GM12878 (cell line): ENCODE data around the gene SPC24.

Experiments used
- CEBPB ChIP-seq, 2 experiments: fragments of 150-350 bp in 1 of 2; IDR thresholded peaks; 2 replicates each; pipeline ENCODE4 v1.6.1; 2012 to 2014; ENCODE audit warnings: low read depth in 2 of 2, low read length in 2 of 2, borderline replicate concordance in 1 of 2, inconsistent platforms in 1 of 2
- CTCF ChIP-seq, 3 experiments: IDR thresholded peaks in 2 of 3; conservative IDR thresholded peaks in 1 of 3; 2 replicates each; pipeline ENCODE4 v1.5.1; 2011; ENCODE audit warnings: low read depth in 3 of 3, low read length in 3 of 3, mild to moderate bottlenecking in 3 of 3, control low read depth in 2 of 3, moderate library complexity in 2 of 3, inconsistent platforms in 1 of 3, mixed read lengths in 1 of 3; ENCODE audit not compliant: control insufficient read depth in 2 of 3, insufficient read depth in 1 of 3; ENCODE audit errors: extremely low read depth in 1 of 3
- EZH2 ChIP-seq: IDR thresholded peaks from 2 replicates; pipeline ENCODE4 v1.6.1; 2012; ENCODE audit warnings: low read depth, mild to moderate bottlenecking, control low read depth, inconsistent platforms, low read length, borderline replicate concordance; ENCODE audit not compliant: control insufficient read depth
- GATAD2B ChIP-seq: fragments of 450-650 bp; conservative IDR thresholded peaks from 2 replicates; pipeline ENCODE4 v1.6.1; 2017; ENCODE audit warnings: low read depth, mild to moderate bottlenecking, moderate library complexity
- HDGF ChIP-seq: fragments of 450-650 bp; IDR thresholded peaks from 2 replicates; pipeline ENCODE4 v1.6.1; 2016; ENCODE audit warnings: antibody characterized with exemption
- PAX5 ChIP-seq: IDR thresholded peaks from 2 replicates; pipeline ENCODE4 v1.6.1; 2011; ENCODE audit warnings: low read depth, low read length, borderline replicate concordance
- PAX8 ChIP-seq: fragments of 450-650 bp; IDR thresholded peaks from 2 replicates; pipeline ENCODE4 v1.6.1; 2017; ENCODE audit warnings: mild to moderate bottlenecking, moderate library complexity
- RAD21 ChIP-seq: IDR thresholded peaks from 2 replicates; pipeline ENCODE4 v1.6.1; 2011; ENCODE audit warnings: mild to moderate bottlenecking, low read depth, low read length, moderate library complexity; ENCODE audit not compliant: insufficient read depth
- RBBP5 ChIP-seq: fragments of 200-600 bp; sonication (generic); conservative IDR thresholded peaks from 2 replicates; pipeline ENCODE4 v1.6.1; 2016
- ZBTB33 ChIP-seq: fragments of 450-650 bp; IDR thresholded peaks from 2 replicates; pipeline ENCODE4 v1.6.1; 2017; ENCODE audit warnings: mild to moderate bottlenecking
- ZNF274 ChIP-seq: IDR thresholded peaks from one replicate; pipeline ENCODE4 v1.8.0; 2011; ENCODE audit not compliant: insufficient read length, insufficient read depth

GRCh38 chr19:11154683-11155047 lies 917 bp downstream of the SPC24 start:
- TF ChIP-seq ZNF274 (no peak), PAX8 (no peak), ZBTB33 (no peak), CTCF (IDR thresholded peaks at IDR 0.05 in 2 of 3, conservative IDR thresholded peaks at IDR 0.05 in 1 of 3; ENCODE audit: control insufficient read depth in 2 of 3, extremely low read depth in 1 of 3, insufficient read depth in 1 of 3, low read depth in 3 of 3, low read length in 3 of 3) (no peak), CEBPB (IDR thresholded peaks at IDR 0.05; ENCODE audit: borderline replicate concordance in 1 of 2, low read depth in 2 of 2, low read length in 2 of 2) (no peak), RBBP5 (no peak), RAD21 (no peak), HDGF (no peak), EZH2 (no peak), PAX5 (no peak), GATAD2B (no peak)
